Lower lobe of right lung (tissue), 2 donors: ENCODE data around the gene IFI27L1. TPM values are rescaled to one million over a fixed set of nuclear protein-coding genes. Genes with fewer than 3 reads are reported as not detected.
A peak's percentile ranks its signal among the peaks of the same experiment; 100 is the strongest.

ENCODE experiments used
- ATAC-seq, 2 donors: fragments of 200-7000 bp; cut with Tn5 transposase; one replicate each; pipeline ENCODE4 v1.9.1; 2020 to 2022; ENCODE audit warnings: mild to moderate bottlenecking in 2 of 2, moderate library complexity in 2 of 2
- DNase-seq: peaks from one replicate; pipeline ENCODE4 v3.0.0-alpha.2; 2020
- H3K27ac ChIP-seq: fragments of 200-600 bp; one replicate; pipeline ENCODE4 v1.8.0; 2022
- H3K27me3 ChIP-seq: fragments of 200-600 bp; one replicate; pipeline ENCODE4 v1.8.0; 2022; ENCODE audit warnings: low read depth
- H3K36me3 ChIP-seq: fragments of 200-600 bp; one replicate; pipeline ENCODE4 v1.8.0; 2022; ENCODE audit warnings: mild to moderate bottlenecking
- H3K4me1 ChIP-seq: fragments of 200-600 bp; one replicate; pipeline ENCODE4 v1.8.0; 2022
- H3K4me3 ChIP-seq: fragments of 200-600 bp; one replicate; pipeline ENCODE4 v1.8.0; 2022; ENCODE audit warnings: mild to moderate bottlenecking
- H3K9me3 ChIP-seq: fragments of 200-600 bp; one replicate; pipeline ENCODE4 v1.8.0; 2022
- CTCF ChIP-seq: fragments of 200-600 bp; IDR thresholded peaks from one replicate; pipeline ENCODE4 v1.8.0; 2022; ENCODE audit warnings: antibody characterized with exemption, mild to moderate bottlenecking
- intact Hi-C: fragments of 100-400 bp; cut with DNase I; formaldehyde crosslinking; loops from one replicate; pipeline ENCODE4 v1.11.0; 2022
- total RNA-seq: library from RNA; stranded (reverse); fragmentation: NEBNext Ultra II Directional; extraction: Animal tissue kit (Norgen Biotek cat#: 25700); gene quantifications from one replicate; pipeline ENCODE4 v1.2.1, GENCODE V29; 2021
- donor health status: DM: no; HTN: yes; CAD: no; lungs with severe emphysema.

IFI27L1 gene
- total RNA-seq, 1 donor from 2014 or later: 10.9 TPM

GRCh38 chr14:94077111-94077821 is 3.8 kb upstream of the IFI27L1 start:
- H3K4me3 ChIP-seq: peak overlapping the region; percentile 85
- no peak for DNase-seq
- no peak overlapping the region for H3K27ac ChIP-seq
- ATAC-seq: no peak
- peaks cover 58% of the 10 kb centered on the region for H3K4me1 ChIP-seq
- intact Hi-C loops: no loop called here
- H3K36me3 ChIP-seq: peaks cover 21% of the 10 kb centered on the region
- peaks cover 13% of the 10 kb centered on the region for H3K9me3 ChIP-seq
- no peak for TF ChIP-seq CTCF
- H3K27me3 ChIP-seq: no peaks in the 10 kb centered on the region

GRCh38 chr14:94077823-94078222 is 3.3 kb upstream of the IFI27L1 start:
- peaks cover 21% of the 10 kb centered on the region for H3K36me3 ChIP-seq
- peak overlapping the region; percentile 85 for H3K4me3 ChIP-seq
- H3K27me3 ChIP-seq: no peaks in the 10 kb centered on the region
- TF ChIP-seq CTCF: no peak
- ATAC-seq: no peak
- peaks cover 59% of the 10 kb centered on the region for H3K4me1 ChIP-seq
- peaks cover 13% of the 10 kb centered on the region for H3K9me3 ChIP-seq
- no peak for DNase-seq
- H3K27ac ChIP-seq: no peak overlapping the region
- intact Hi-C loops: no loop called here

- ATAC-seq (no peak), DNase-seq (no peak)
- no peak for TF ChIP-seq CTCF
Observed at GRCh38 chr14:94079891-94080620, 1.1 kb upstream of the IFI27L1 start.

GRCh38 chr14:94081386-94081820 is 293 bp downstream of the IFI27L1 start:
- no peak for DNase-seq
- Histone ChIP-seq H3K4me3 (peak overlapping the region; percentile 85), H3K36me3 (peaks cover 21% of the 10 kb centered on the region), H3K9me3 (no peaks in the 10 kb centered on the region), H3K4me1 (peaks cover 48% of the 10 kb centered on the region), H3K27ac (peak overlapping the region; percentile 92), H3K27me3 (no peaks in the 10 kb centered on the region)
- intact Hi-C loops: no loop called here
- ATAC-seq: peak; percentile 50 to 51
- TF ChIP-seq CTCF: no peak

More at GRCh38 chr14:94079891-94080620, 1.1 kb upstream of the IFI27L1 start:
- Histone ChIP-seq H3K9me3 (peaks cover 3% of the 10 kb centered on the region), H3K4me1 (peaks cover 59% of the 10 kb centered on the region), H3K27ac (peak overlapping the region; percentile 92), H3K27me3 (no peaks in the 10 kb centered on the region), H3K36me3 (peaks cover 21% of the 10 kb centered on the region), H3K4me3 (peak overlapping the region; percentile 85)
- intact Hi-C loops: no loop called here

GRCh38 chr14:94087891-94088290 is 6.8 kb downstream of the IFI27L1 start:
- no peak overlapping the region for H3K27ac ChIP-seq
- H3K36me3 ChIP-seq: no peaks in the 10 kb centered on the region
- DNase-seq (no peak), ATAC-seq (no peak)
- no peaks in the 10 kb centered on the region for H3K4me1 ChIP-seq
- no peak overlapping the region for H3K4me3 ChIP-seq
- no peaks in the 10 kb centered on the region for H3K9me3 ChIP-seq
- intact Hi-C loops: no loop called here
- H3K27me3 ChIP-seq: no peaks in the 10 kb centered on the region
- TF ChIP-seq CTCF: no peak
